SU-DHL-6 (cell line): ENCODE results near the gene CD72.

Experiments used
- H2AFZ ChIP-seq: fragments of 200-600 bp; sonication (generic); 2 replicates; pipeline ENCODE4 v1.6.1; 2014; ENCODE audit warnings: low read depth, mild to moderate bottlenecking, moderate library complexity, mixed read lengths, antibody characterized with exemption, low read length; ENCODE audit not compliant: severe bottlenecking
- H3F3A ChIP-seq: fragments of 200-600 bp; shearing (Covaris generic); 2 replicates; pipeline ENCODE4 v1.6.0; 2016; ENCODE audit warnings: antibody characterized with exemption, mild to moderate bottlenecking; ENCODE audit not compliant: insufficient read depth
- H3K27ac ChIP-seq: fragments of 200-600 bp; sonication (generic); 2 replicates; pipeline ENCODE4 v1.5.1; 2016; ENCODE audit warnings: low read depth, mild to moderate bottlenecking, low read length, moderate library complexity, mixed read lengths
- H3K27me3 ChIP-seq: fragments of 200-600 bp; sonication (generic), shearing (Covaris generic); 2 replicates; pipeline ENCODE4 v1.6.0; 2014; ENCODE audit warnings: mild to moderate bottlenecking, low read length
- H3K36me3 ChIP-seq: fragments of 200-600 bp; sonication (generic); 2 replicates; pipeline ENCODE4 v1.6.1; 2014; ENCODE audit warnings: mild to moderate bottlenecking, low read length, mixed read lengths
- H3K4me2 ChIP-seq: fragments of 300-600, 200-600 bp; shearing (Covaris generic), sonication (generic); 2 replicates; pipeline ENCODE4 v1.6.0; 2014; ENCODE audit warnings: low read length, low read depth, mild to moderate bottlenecking; ENCODE audit not compliant: poor library complexity, severe bottlenecking
- H3K4me3 ChIP-seq: fragments of 200-600 bp; sonication (generic); 2 replicates; pipeline ENCODE4 v1.5.1; 2014; ENCODE audit warnings: antibody characterized with exemption, low read length, mild to moderate bottlenecking, mixed read lengths; ENCODE audit not compliant: insufficient read depth, poor library complexity, severe bottlenecking
- H3K79me2 ChIP-seq: fragments of 200-600 bp; sonication (generic); 2 replicates; pipeline ENCODE4 v1.6.1; 2014; ENCODE audit warnings: mild to moderate bottlenecking, low read length, moderate library complexity; ENCODE audit not compliant: insufficient read depth
- H3K9ac ChIP-seq: fragments of 200-600 bp; sonication (generic); 2 replicates; pipeline ENCODE4 v1.7.0; 2014; ENCODE audit warnings: mild to moderate bottlenecking, low read length
- H3K9me2 ChIP-seq: fragments of 200-600 bp; sonication (generic); replicated peaks from 2 replicates; pipeline ENCODE4 v1.6.1; 2014; ENCODE audit warnings: low read length; ENCODE audit not compliant: insufficient read depth
- H3K9me3 ChIP-seq: fragments of 200-600 bp; sonication (generic); 2 replicates; pipeline ENCODE4 v1.6.1; 2014; ENCODE audit warnings: low read length, mixed read lengths; ENCODE audit not compliant: insufficient read depth
- H4K20me1 ChIP-seq: fragments of 200-600 bp; sonication (generic); 2 replicates; pipeline ENCODE4 v1.6.1; 2014; ENCODE audit warnings: low read depth, mild to moderate bottlenecking, antibody characterized with exemption, low read length, moderate library complexity, mixed read lengths
- EZH2phosphoT487 ChIP-seq: fragments of 200-600 bp; sonication (generic), shearing (Covaris generic); conservative IDR thresholded peaks from 2 replicates; pipeline ENCODE4 v1.6.1; 2018; ENCODE audit warnings: mild to moderate bottlenecking, antibody characterized with exemption, low read length, moderate library complexity, mixed read lengths
- TF ChIP-seq, protein P1 (sequence below): fragments of 200-600 bp; sonication (generic); IDR thresholded peaks from one replicate; pipeline ENCODE4 v1.5.1; 2017; ENCODE audit warnings: antibody characterized with exemption, mild to moderate bottlenecking, low read length, moderate library complexity; ENCODE audit not compliant: insufficient read depth, poor library complexity, severe bottlenecking

CD72 gene

DNA sequence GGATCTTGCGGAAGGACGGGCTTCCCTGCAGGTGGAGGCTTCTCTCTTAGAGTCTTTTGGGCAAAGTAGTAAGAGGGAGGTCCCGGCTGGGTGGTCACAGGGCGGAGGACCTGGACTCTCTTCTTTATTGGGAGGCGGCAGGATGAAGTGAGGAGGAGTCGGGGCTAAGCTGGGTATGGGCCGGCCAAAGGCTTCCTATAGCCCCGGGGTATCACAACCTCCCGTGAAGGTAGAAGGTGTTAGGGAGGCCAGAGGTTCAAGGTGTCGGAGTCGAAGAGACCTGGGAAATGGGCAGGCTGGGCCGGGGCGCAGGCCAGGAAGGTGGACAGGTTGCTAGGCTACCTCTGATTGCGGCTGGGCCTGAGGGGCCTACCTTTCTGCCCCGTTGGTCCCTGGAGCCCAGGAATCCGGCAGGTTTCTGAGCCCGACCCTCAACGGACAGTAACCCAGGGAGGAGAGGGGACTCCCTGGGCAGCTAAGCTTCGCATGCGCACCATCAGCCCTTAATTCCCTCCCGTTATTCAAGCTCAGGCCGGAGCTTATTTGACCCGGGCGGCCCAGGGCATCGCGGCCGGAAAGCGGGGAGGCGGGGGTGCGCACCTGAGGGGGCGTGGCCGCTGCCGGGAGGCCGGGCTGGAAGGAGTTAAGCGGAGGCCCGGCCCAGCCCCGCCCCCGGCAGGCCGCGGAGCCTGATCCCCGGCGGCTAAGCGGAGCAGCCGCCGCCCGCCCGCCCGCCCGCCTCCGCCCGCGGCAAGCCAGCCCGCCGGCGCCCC is 13.4 kb downstream of the CD72 start, which contains the start of gene TESK1:
Gene TESK1, plus strand, starts transcription at position 685 of the 773 bp plus-strand sequence. CDS start 358 bp downstream, outside the sequence.
- H4K20me1 ChIP-seq: no peaks in the 10 kb centered on the region
- H3K9me2 ChIP-seq: no peaks in the 10 kb centered on the region
- H3K27ac ChIP-seq: peak within 1 kb of the TSS; percentile 72
- H2AFZ ChIP-seq: peak within 1 kb of the TSS; percentile 69
- H3K36me3 ChIP-seq: no peaks in the 10 kb centered on the region
- peak within 1 kb of the TSS; percentile 70 for H3K4me2 ChIP-seq
- no peaks in the 10 kb centered on the region for H3K27me3 ChIP-seq
- H3K9me3 ChIP-seq: no peaks in the 10 kb centered on the region
- H3K79me2 ChIP-seq: peaks cover 13% of the 10 kb centered on the region
- TF ChIP-seq, protein P1, sequence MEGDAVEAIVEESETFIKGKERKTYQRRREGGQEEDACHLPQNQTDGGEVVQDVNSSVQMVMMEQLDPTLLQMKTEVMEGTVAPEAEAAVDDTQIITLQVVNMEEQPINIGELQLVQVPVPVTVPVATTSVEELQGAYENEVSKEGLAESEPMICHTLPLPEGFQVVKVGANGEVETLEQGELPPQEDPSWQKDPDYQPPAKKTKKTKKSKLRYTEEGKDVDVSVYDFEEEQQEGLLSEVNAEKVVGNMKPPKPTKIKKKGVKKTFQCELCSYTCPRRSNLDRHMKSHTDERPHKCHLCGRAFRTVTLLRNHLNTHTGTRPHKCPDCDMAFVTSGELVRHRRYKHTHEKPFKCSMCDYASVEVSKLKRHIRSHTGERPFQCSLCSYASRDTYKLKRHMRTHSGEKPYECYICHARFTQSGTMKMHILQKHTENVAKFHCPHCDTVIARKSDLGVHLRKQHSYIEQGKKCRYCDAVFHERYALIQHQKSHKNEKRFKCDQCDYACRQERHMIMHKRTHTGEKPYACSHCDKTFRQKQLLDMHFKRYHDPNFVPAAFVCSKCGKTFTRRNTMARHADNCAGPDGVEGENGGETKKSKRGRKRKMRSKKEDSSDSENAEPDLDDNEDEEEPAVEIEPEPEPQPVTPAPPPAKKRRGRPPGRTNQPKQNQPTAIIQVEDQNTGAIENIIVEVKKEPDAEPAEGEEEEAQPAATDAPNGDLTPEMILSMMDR: no peak
- no peak for TF ChIP-seq EZH2phosphoT487
- peak within 1 kb of the TSS; percentile 83 for H3K4me3 ChIP-seq
- peaks cover 6% of the 10 kb centered on the region; the same call in 1 of the 2 replicates for H3F3A ChIP-seq
- peak within 1 kb of the TSS; percentile 62 for H3K9ac ChIP-seq

DNA sequence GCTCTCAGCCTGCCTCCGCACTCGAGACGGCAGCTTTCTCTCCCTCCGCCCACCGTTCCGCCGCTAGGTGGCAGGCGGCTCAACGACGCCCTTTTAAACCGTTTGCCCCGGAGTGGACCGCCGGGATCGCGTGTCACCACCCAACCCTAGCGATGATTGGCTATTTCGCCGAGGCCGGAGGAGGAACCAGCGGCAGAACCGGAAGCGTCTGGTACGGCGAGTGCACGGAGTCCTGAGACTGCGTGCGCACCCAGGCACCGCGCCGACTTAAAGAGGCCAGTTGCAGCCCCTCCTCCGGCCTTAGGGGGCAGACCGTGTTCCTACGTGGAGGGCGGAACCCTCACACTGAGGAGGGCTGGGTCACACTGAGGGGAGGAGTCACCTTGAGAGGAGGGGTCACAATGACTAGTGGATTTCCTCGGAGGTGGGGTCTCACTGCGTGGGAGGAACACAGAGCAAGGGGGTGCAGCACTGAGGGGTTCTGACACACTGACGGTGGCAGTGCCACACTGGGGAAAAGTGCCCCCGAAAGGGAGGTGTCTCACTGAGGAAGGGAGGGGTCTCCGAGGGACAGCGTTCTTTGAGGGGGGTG is 14.1 kb downstream of the CD72 start:
- no peak for TF ChIP-seq EZH2phosphoT487
- TF ChIP-seq, protein P1: peak; percentile 99

DNA sequence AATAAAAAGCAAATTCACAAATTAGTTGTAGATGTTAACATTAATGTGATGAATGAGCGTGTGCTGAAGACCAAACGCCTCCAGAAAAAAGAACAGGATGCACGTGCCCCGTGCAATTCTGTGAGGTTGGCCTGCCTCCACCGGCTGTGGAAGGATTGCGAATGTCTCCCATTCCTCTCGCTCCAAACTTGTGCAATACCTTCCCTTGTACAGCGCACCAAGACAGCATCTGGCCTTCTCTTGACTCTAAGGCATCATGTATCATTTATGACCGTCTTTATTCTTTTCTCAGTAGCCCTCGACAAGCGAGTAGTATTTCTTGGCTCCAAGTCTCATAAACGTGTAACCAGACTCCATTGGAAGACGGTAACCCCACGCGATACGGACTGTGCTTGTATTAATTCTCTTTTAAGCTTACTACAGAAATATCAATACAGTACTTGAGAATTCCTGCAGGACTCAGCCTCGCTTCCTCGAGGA is 14.7 kb downstream of the CD72 start:
- H3K9me2 ChIP-seq: no peaks in the 10 kb centered on the region

More for the DNA sequence above, 14.1 kb downstream of the CD72 start:
- Histone ChIP-seq H4K20me1 (no peaks in the 10 kb centered on the region), H3K4me2 (peak overlapping the region; percentile 70), H3K4me3 (peak overlapping the region; percentile 83), H2AFZ (peak overlapping the region; percentile 69), H3K9ac (peak overlapping the region; percentile 62), H3F3A (peaks cover 6% of the 10 kb centered on the region; the same call in 1 of the 2 replicates), H3K9me2 (no peaks in the 10 kb centered on the region), H3K79me2 (peaks cover 13% of the 10 kb centered on the region), H3K9me3 (no peaks in the 10 kb centered on the region), H3K27me3 (no peaks in the 10 kb centered on the region), H3K27ac (peak overlapping the region; percentile 72), H3K36me3 (no peaks in the 10 kb centered on the region)

More for the DNA sequence above, 14.7 kb downstream of the CD72 start:
- Histone ChIP-seq H3K9ac (peak overlapping the region; percentile 56), H3K4me3 (peak overlapping the region; percentile 52), H3F3A (peaks cover 6% of the 10 kb centered on the region; the same call in 1 of the 2 replicates), H4K20me1 (no peaks in the 10 kb centered on the region), H3K27ac (peak overlapping the region; percentile 0; the same call in 1 of the 2 replicates), H3K79me2 (peaks cover 13% of the 10 kb centered on the region), H3K4me2 (peak overlapping the region; percentile 60), H3K36me3 (no peaks in the 10 kb centered on the region), H3K9me3 (no peaks in the 10 kb centered on the region), H2AFZ (peak overlapping the region; percentile 41), H3K27me3 (no peaks in the 10 kb centered on the region)
- TF ChIP-seq, protein P1: no peak
- TF ChIP-seq EZH2phosphoT487: no peak
